GM12878 (cell line): Measurements from ENCODE around the gene PURA. TPM values are rescaled to one million over a fixed set of nuclear protein-coding genes. Genes with fewer than 3 reads are reported as not detected.

ENCODE experiments used
- ATAC-seq: fragments of 200-7000 bp; cut with Tn5 transposase; 3 replicates; pipeline ENCODE4 v1.9.1; 2020; ENCODE audit warnings: mild to moderate bottlenecking, moderate library complexity
- BruUV-seq: library from RNA; stranded (reverse); fragments of 400-500 nt; replicated peaks from 2 replicates; lab custom pipeline; 2021; lab: Mats Ljungman, UMichigan
- CTCF ChIA-PET: fragments of 300-600 bp; sonication (Branson Sonifier 250); formaldehyde crosslinking; extraction: SDS; loops from one replicate; lab custom pipeline; 2021; ENCODE audit warnings: inconsistent platforms; lab: Yijun Ruan, JAX
- POLR2A ChIA-PET: fragments of 350-600 bp; formaldehyde crosslinking; extraction: SDS; loops from one replicate; lab custom pipeline; 2021; ENCODE audit warnings: inconsistent platforms; lab: Charles Lee
- RAD21 ChIA-PET: fragments of 300-600 bp; sonication (Branson Sonifier 250); formaldehyde crosslinking; loops from one replicate; lab custom pipeline; 2023; ENCODE audit warnings: antibody characterized with exemption; ENCODE audit not compliant: unreplicated experiment; lab: Charles Lee
- SMC1A ChIA-PET: fragments of 300-600 bp; sonication (Branson Sonifier 250); formaldehyde crosslinking; loops from one replicate; lab custom pipeline; 2023; ENCODE audit not compliant: unreplicated experiment, uncharacterized antibody; lab: Charles Lee
- DNase-seq: peaks from one replicate; pipeline ENCODE4 v3.0.0-alpha.2; 2011; ENCODE audit warnings: low read depth, low spot score
- FAIRE-seq: peaks from 3 replicates; lab custom pipeline; 2011; peaks lifted over from hg19 to GRCh38; lab: Jason Lieb, UNC
- H2AFZ ChIP-seq: 2 replicates; pipeline ENCODE4 v1.6.0; 2011; ENCODE audit warnings: low read depth, low read length, control low read depth; ENCODE audit not compliant: control insufficient read depth
- H3K27ac ChIP-seq: 2 replicates; pipeline ENCODE4 v1.5.1; 2011; ENCODE audit warnings: control low read depth; ENCODE audit not compliant: control insufficient read depth, insufficient read depth
- H3K27me3 ChIP-seq, 2 experiments: replicated peaks in 1 of 2; 2 replicates each; pipeline versions ENCODE4 v1.6.0 to v1.6.1; 2011; ENCODE audit warnings: low read length in 1 of 2; ENCODE audit not compliant: control insufficient read depth in 2 of 2, insufficient read depth in 2 of 2
- H3K36me3 ChIP-seq, 2 experiments: 2 replicates each; pipeline ENCODE4 v1.5.1; 2011; ENCODE audit warnings: low read length in 1 of 2; ENCODE audit not compliant: control insufficient read depth in 2 of 2, insufficient read depth in 2 of 2
- H3K4me1 ChIP-seq: 2 replicates; pipeline ENCODE4 v1.6.1; 2011; ENCODE audit warnings: mild to moderate bottlenecking, low read length, moderate library complexity, mixed read lengths; ENCODE audit not compliant: control insufficient read depth, insufficient read depth
- H3K4me2 ChIP-seq: 2 replicates; pipeline ENCODE4 v1.6.0; 2011; ENCODE audit warnings: control low read depth; ENCODE audit not compliant: control insufficient read depth, insufficient read depth
- H3K4me3 ChIP-seq: fragments of 200-600 bp; sonication (generic); 2 replicates; pipeline ENCODE4 v1.5.1; 2016
- H3K79me2 ChIP-seq: 2 replicates; pipeline ENCODE4 v1.6.0; 2011; ENCODE audit warnings: low read length; ENCODE audit not compliant: control insufficient read depth, insufficient read depth
- H3K9ac ChIP-seq: 2 replicates; pipeline ENCODE4 v1.8.0; 2011; ENCODE audit warnings: low read length, control low read depth, mixed read lengths; ENCODE audit not compliant: control insufficient read depth, insufficient read depth
- H3K9me3 ChIP-seq: replicated peaks from 3 replicates; pipeline ENCODE4 v1.5.1; 2011; ENCODE audit warnings: mild to moderate bottlenecking, low read length; ENCODE audit not compliant: control insufficient read depth, insufficient read depth
- H4K20me1 ChIP-seq: 2 replicates; pipeline ENCODE4 v1.6.0; 2011; ENCODE audit not compliant: control insufficient read depth, insufficient read depth
- CUX1 ChIP-seq: IDR thresholded peaks from 2 replicates; pipeline ENCODE4 v1.6.1; 2012; ENCODE audit warnings: improper control_type of control experiment, low read depth, low read length; ENCODE audit not compliant: insufficient replicate concordance
- FOXK2 ChIP-seq: fragments of 450-650 bp; IDR thresholded peaks from 2 replicates; pipeline ENCODE4 v1.6.1; 2017; ENCODE audit warnings: mild to moderate bottlenecking, moderate library complexity
- GABPA ChIP-seq: IDR thresholded peaks from 2 replicates; pipeline ENCODE4 v1.6.1; 2014; ENCODE audit warnings: antibody characterized with exemption, low read depth, mild to moderate bottlenecking, inconsistent platforms
- HDGF ChIP-seq: fragments of 450-650 bp; IDR thresholded peaks from 2 replicates; pipeline ENCODE4 v1.6.1; 2016; ENCODE audit warnings: antibody characterized with exemption
- IRF5 ChIP-seq: fragments of 450-650 bp; IDR thresholded peaks from 2 replicates; pipeline ENCODE4 v1.6.1; 2017; ENCODE audit warnings: borderline replicate concordance
- NR2C2 ChIP-seq: IDR thresholded peaks from 2 replicates; pipeline ENCODE4 v1.6.1; 2011; ENCODE audit warnings: borderline replicate concordance, low read depth; ENCODE audit not compliant: control insufficient read depth, insufficient read length
- RELA ChIP-seq: fragments of 450-650 bp; IDR thresholded peaks from 2 replicates; pipeline ENCODE4 v1.8.0; 2014; ENCODE audit warnings: borderline replicate concordance; ENCODE audit not compliant: partially characterized antibody
- SMAD5 ChIP-seq: IDR thresholded peaks from 2 replicates; pipeline ENCODE4 v1.6.1; 2016; ENCODE audit warnings: antibody characterized with exemption, low read depth
- WRNIP1 ChIP-seq: IDR thresholded peaks from 2 replicates; pipeline ENCODE4 v1.6.1; 2011; ENCODE audit warnings: low read depth, low read length, improper control_type of control experiment, borderline replicate concordance
- WGBS: methylation state at CpG from one replicate; pipeline ENCODE4 v1.1.6; 2016; ENCODE audit warnings: low lambda C conversion rate; ENCODE audit not compliant: insufficient replicate concordance, insufficient coverage; ENCODE audit errors: missing lambda C conversion rate; 5-methylcytosine and 5-hydroxymethylcytosine counted together
- in situ Hi-C: fragments of 300-500 bp; cut with MboI; formaldehyde crosslinking; loops from 9 replicates; pipeline ENCODE4 v1.14.3; 2018; ENCODE audit warnings: mixed read lengths
- intact Hi-C: fragments of 100-400 bp; cut with micrococcal nuclease; formaldehyde crosslinking; loops from one replicate; pipeline ENCODE4 v1.14.2; 2022; ENCODE audit not compliant: unreplicated experiment
- polyA plus RNA-seq, 11 experiments: library from polyadenylated mRNA; depleted of rRNA in 4 of 11; unstranded in 6 of 11; stranded (reverse) in 5 of 11; fragments of >200 nt; fragmentation: Nextera tagmentation in 4 of 11; fragmentation: Illumina TruSeq in 1 of 11; extraction: Ambion mirVana in 4 of 11; extraction: Trizol in 1 of 11; gene quantifications; 1 replicate in 1 of 11; 2 replicates in 10 of 11; pipeline versions ENCODE4 v1.2.1 to v1.2.3, GENCODE V29; 2011 to 2016; ENCODE audit warnings: inconsistent platforms in 2 of 11, missing spikeins in 2 of 11, low read depth in 1 of 11
- total RNA-seq, 4 experiments: library from RNA; depleted of rRNA in 3 of 4; stranded (reverse); fragments of >200 nt in 3 of 4; fragmentation: Illumina TruSeq in 1 of 4; extraction: Trizol in 1 of 4; gene quantifications; 2 replicates each; pipeline versions ENCODE4 v1.2.1 to v1.2.3, GENCODE V29; 2013 to 2021
- TF ChIP-seq, protein P1 (sequence below): IDR thresholded peaks from 2 replicates; pipeline ENCODE4 v1.6.1; 2012; ENCODE audit warnings: low read length, inconsistent platforms

The PURA gene
- total and polyA plus RNA-seq, 10 of the 15 experiments (the other 5 are each of a cell fraction or from before 2014, with no cell fraction given) = 3.3 to 11.8 (median 5.8) TPM

GRCh38 chr5:140136624-140137023 lies 22.7 kb downstream of the PURA start:
- POLR2A ChIA-PET = interaction anchor here (1.1 kb wide), 1 partner anchor 15 kb away, joined by 4 read pairs; no protein-coding TSS in a partner anchor
- Histone ChIP-seq H4K20me1 (no peaks in the 10 kb centered on the region; the same call in 1 of the 2 replicates), H2AFZ (no peak overlapping the region)
- no peak for TF ChIP-seq GABPA
- TF ChIP-seq WRNIP1 = no peak
- no peak for TF ChIP-seq RELA
- no peak for TF ChIP-seq IRF5
- no peak for TF ChIP-seq NR2C2
- TF ChIP-seq HDGF = no peak
- TF ChIP-seq CUX1 = no peak
- TF ChIP-seq SMAD5 = no peak
- TF ChIP-seq, protein P1, sequence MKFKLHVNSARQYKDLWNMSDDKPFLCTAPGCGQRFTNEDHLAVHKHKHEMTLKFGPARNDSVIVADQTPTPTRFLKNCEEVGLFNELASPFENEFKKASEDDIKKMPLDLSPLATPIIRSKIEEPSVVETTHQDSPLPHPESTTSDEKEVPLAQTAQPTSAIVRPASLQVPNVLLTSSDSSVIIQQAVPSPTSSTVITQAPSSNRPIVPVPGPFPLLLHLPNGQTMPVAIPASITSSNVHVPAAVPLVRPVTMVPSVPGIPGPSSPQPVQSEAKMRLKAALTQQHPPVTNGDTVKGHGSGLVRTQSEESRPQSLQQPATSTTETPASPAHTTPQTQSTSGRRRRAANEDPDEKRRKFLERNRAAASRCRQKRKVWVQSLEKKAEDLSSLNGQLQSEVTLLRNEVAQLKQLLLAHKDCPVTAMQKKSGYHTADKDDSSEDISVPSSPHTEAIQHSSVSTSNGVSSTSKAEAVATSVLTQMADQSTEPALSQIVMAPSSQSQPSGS = no peak
- no peak for TF ChIP-seq FOXK2
- TF ChIP-seq, all 136 proteins: peak for 0
- BruUV-seq = no TSS peak
- no peak overlapping the region for H3K4me3 ChIP-seq
- H3K4me1 ChIP-seq = peaks cover 7% of the 10 kb centered on the region; the same call in 1 of the 2 replicates
- 0% methylated on average over 1 of the region's 1 CpG for whole genome bisulfite sequencing
- in situ Hi-C loops = no loop called here
- H3K4me2 ChIP-seq = no peak overlapping the region
- no peaks in the 10 kb centered on the region for H3K79me2 ChIP-seq
- intact Hi-C loops = no loop called here
- no peaks in the 10 kb centered on the region for H3K9me3 ChIP-seq
- ChIA-PET CTCF (interaction anchor here (0.9 to 2.6 kb wide), 6 partner anchors 14 to 64 kb away, joined by 3 to 9 read pairs (median 6); no protein-coding TSS in a partner anchor), SMC1A (interaction anchor here (0.9 to 5.3 kb wide), 6 partner anchors 7 to 63 kb away, joined by 3 to 39 read pairs (median 4); no protein-coding TSS in a partner anchor), RAD21 (interaction anchor here (1.1 to 1.2 kb wide), 2 partner anchors 19 to 64 kb away, joined by 3 to 6 read pairs; no protein-coding TSS in a partner anchor)
- DNase-seq = no peak
- FAIRE-seq = no peak
- ATAC-seq = no peak
- no peak overlapping the region for H3K9ac ChIP-seq
- no peaks in the 10 kb centered on the region for H3K36me3 ChIP-seq
- no peak overlapping the region for H3K27ac ChIP-seq
- H3K27me3 ChIP-seq = no peaks in the 10 kb centered on the region
